ENCODE measurements around the gene ARHGAP1. TPM values are rescaled to one million over a fixed set of nuclear protein-coding genes. Genes with fewer than 3 reads are reported as not detected.

The ARHGAP1 gene
- total RNA-seq, 2 experiments from 2014 or later: 16.3 to 42.6 TPM

GRCh38 chr11:46694607-46695006, 5.8 kb downstream of the ARHGAP1 start:
- no TSS peak for BruUV-seq (replicated peaks)
- no peaks in the 10 kb centered on the region for H4K20me1 ChIP-seq (ENCODE audit: insufficient read depth, low read length)
- H2AFZ ChIP-seq (ENCODE audit: low read length): no peak overlapping the region
- H3K4me3 ChIP-seq (ENCODE audit: low read depth, low read length, poor library complexity, severe bottlenecking): no peak overlapping the region
- TF ChIP-seq EZH2phosphoT487 (IDR thresholded peaks at IDR 0.05; ENCODE audit: borderline replicate concordance, low read depth, low read length) (no peak), CTCF (conservative IDR thresholded peaks at IDR 0.05; ENCODE audit: low read length) (no peak)
- H3K9me2 ChIP-seq (ENCODE audit: insufficient read depth, low read length): no peaks in the 10 kb centered on the region
- H3K9me3 ChIP-seq (ENCODE audit: low read length): no peaks in the 10 kb centered on the region
- DNase-seq (ENCODE audit: low spot score): no peak
- H3K79me2 ChIP-seq (ENCODE audit: insufficient read depth, low read depth, low read length): peaks cover 10% of the 10 kb centered on the region; the same call in 1 of the 2 replicates
- H3K36me3 ChIP-seq (ENCODE audit: insufficient read depth, low read length): peaks cover 24% of the 10 kb centered on the region
- intact Hi-C loops (cut with micrococcal nuclease; ENCODE audit: unreplicated experiment): no loop called here
- peaks cover 10% of the 10 kb centered on the region for H3K4me1 ChIP-seq (ENCODE audit: insufficient read depth, low read length, poor library complexity, severe bottlenecking)
- ChIA-PET CTCF (ENCODE audit: unreplicated experiment) (no interaction called here), POLR2A (interaction anchor here (1.0 to 1.1 kb wide), 2 partner anchors 9 to 20 kb away, joined by 3 to 4 read pairs; no protein-coding TSS in a partner anchor)
- H3K27ac ChIP-seq (ENCODE audit: low read depth, low read length, poor library complexity, severe bottlenecking): no peak overlapping the region
- no peak overlapping the region for H3K4me2 ChIP-seq (ENCODE audit: low read length)

GRCh38 chr11:46694072-46694471, 6.3 kb downstream of the ARHGAP1 start:
- Histone ChIP-seq H3K27ac (ENCODE audit: low read depth, low read length, poor library complexity, severe bottlenecking) (no peak overlapping the region), H3K79me2 (ENCODE audit: insufficient read depth, low read depth, low read length) (peaks cover 5% of the 10 kb centered on the region; the same call in 1 of the 2 replicates), H3K4me2 (ENCODE audit: low read length) (no peak overlapping the region), H3K36me3 (ENCODE audit: insufficient read depth, low read length) (peaks cover 24% of the 10 kb centered on the region), H2AFZ (ENCODE audit: low read length) (no peak overlapping the region), H3K9me3 (ENCODE audit: low read length) (no peaks in the 10 kb centered on the region), H4K20me1 (ENCODE audit: insufficient read depth, low read length) (no peaks in the 10 kb centered on the region), H3K9me2 (ENCODE audit: insufficient read depth, low read length) (no peaks in the 10 kb centered on the region), H3K4me1 (ENCODE audit: insufficient read depth, low read length, poor library complexity, severe bottlenecking) (peaks cover 5% of the 10 kb centered on the region), H3K4me3 (ENCODE audit: low read depth, low read length, poor library complexity, severe bottlenecking) (no peak overlapping the region)
- ChIA-PET CTCF (ENCODE audit: unreplicated experiment) (no interaction called here), POLR2A (interaction anchor here (1.1 to 1.2 kb wide), 2 partner anchors 9 to 32 kb away, joined by 3 to 4 read pairs; no protein-coding TSS in a partner anchor)
- TF ChIP-seq CTCF (conservative IDR thresholded peaks at IDR 0.05; ENCODE audit: low read length): no peak
- no peak for TF ChIP-seq EZH2phosphoT487 (IDR thresholded peaks at IDR 0.05; ENCODE audit: borderline replicate concordance, low read depth, low read length)
- intact Hi-C loops (cut with micrococcal nuclease; ENCODE audit: unreplicated experiment): no loop called here
- no peak for DNase-seq (ENCODE audit: low spot score)
- no TSS peak for BruUV-seq (replicated peaks)

- H3K9me2 ChIP-seq (ENCODE audit: insufficient read depth, low read length): no peaks in the 10 kb centered on the region
- peaks cover under 1% of the 10 kb centered on the region for H3K4me1 ChIP-seq (ENCODE audit: insufficient read depth, low read length, poor library complexity, severe bottlenecking)
- no TSS peak for BruUV-seq (replicated peaks)
- no peak overlapping the region for H2AFZ ChIP-seq (ENCODE audit: low read length)
- POLR2A ChIA-PET: interaction anchor here (0.6 to 1.2 kb wide), 3 partner anchors 8 to 32 kb away, joined by 3 to 4 read pairs (median 3); no protein-coding TSS in a partner anchor
- no peak for DNase-seq (ENCODE audit: low spot score)
- no peaks in the 10 kb centered on the region for H3K9me3 ChIP-seq (ENCODE audit: low read length)
- no peak overlapping the region for H3K4me3 ChIP-seq (ENCODE audit: low read depth, low read length, poor library complexity, severe bottlenecking)
- H3K79me2 ChIP-seq (ENCODE audit: insufficient read depth, low read depth, low read length): peaks cover under 1% of the 10 kb centered on the region; the same call in 1 of the 2 replicates
- H3K27ac ChIP-seq (ENCODE audit: low read depth, low read length, poor library complexity, severe bottlenecking): no peak overlapping the region
- TF ChIP-seq CTCF (conservative IDR thresholded peaks at IDR 0.05; ENCODE audit: low read length) (no peak), EZH2phosphoT487 (IDR thresholded peaks at IDR 0.05; ENCODE audit: borderline replicate concordance, low read depth, low read length) (no peak)
- H4K20me1 ChIP-seq (ENCODE audit: insufficient read depth, low read length): no peaks in the 10 kb centered on the region
- intact Hi-C loops (cut with micrococcal nuclease; ENCODE audit: unreplicated experiment): no loop called here
- H3K36me3 ChIP-seq (ENCODE audit: insufficient read depth, low read length): peaks cover 24% of the 10 kb centered on the region
- no peak overlapping the region for H3K4me2 ChIP-seq (ENCODE audit: low read length)
- CTCF ChIA-PET (ENCODE audit: unreplicated experiment): no interaction called here
These were observed 6.8 kb downstream of the ARHGAP1 start for GRCh38 chr11:46693597-46694012.
